ENCODE results near the gene KBTBD12. TPM values are rescaled to one million over a fixed set of nuclear protein-coding genes. Genes with fewer than 3 reads are reported as not detected.

Gene KBTBD12
- total RNA-seq, 4 donors from 2014 or later = under 0.01 to 0.87 (median 0.30) TPM; not detected in 1

DNA sequence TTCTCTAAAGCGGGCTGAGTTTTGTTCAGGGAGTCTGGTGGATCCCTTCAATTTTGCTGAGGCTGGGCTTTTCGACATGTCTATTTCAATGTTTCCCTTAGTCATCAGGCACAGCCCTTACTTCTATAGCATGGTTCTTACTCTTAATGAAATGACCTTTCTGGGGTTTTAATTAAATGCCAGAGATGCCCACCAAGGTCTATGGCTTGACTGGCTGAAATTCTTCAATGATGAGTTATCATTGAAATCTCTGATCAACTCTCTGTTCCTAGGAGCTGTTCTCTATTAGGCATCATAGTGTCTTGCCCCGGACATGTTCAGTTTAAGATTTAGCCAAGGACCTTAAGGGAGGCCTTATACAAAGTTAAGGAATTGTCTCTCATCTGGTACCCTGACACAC, 33.4 kb upstream of the KBTBD12 start:
- 96 to 98% methylated on average over 3 of the region's 3 CpGs for WGBS, 2 donors
- H3K4me1 ChIP-seq = no peaks in the 10 kb centered on the region
- no peak for DNase-seq (ENCODE audit: low spot score in 2 of 2)
- H3K27ac ChIP-seq = no peak overlapping the region
- no peak overlapping the region for H3K4me3 ChIP-seq
- no peaks in the 10 kb centered on the region for H3K9me3 ChIP-seq
- no peaks in the 10 kb centered on the region for H3K27me3 ChIP-seq
- TF ChIP-seq EP300 (IDR thresholded peaks at IDR 0.05) (no peak), POLR2A (IDR thresholded peaks at IDR 0.05) (no peak), CTCF (IDR thresholded peaks at IDR 0.05) (no peak)
- no peaks in the 10 kb centered on the region for H3K36me3 ChIP-seq

DNA sequence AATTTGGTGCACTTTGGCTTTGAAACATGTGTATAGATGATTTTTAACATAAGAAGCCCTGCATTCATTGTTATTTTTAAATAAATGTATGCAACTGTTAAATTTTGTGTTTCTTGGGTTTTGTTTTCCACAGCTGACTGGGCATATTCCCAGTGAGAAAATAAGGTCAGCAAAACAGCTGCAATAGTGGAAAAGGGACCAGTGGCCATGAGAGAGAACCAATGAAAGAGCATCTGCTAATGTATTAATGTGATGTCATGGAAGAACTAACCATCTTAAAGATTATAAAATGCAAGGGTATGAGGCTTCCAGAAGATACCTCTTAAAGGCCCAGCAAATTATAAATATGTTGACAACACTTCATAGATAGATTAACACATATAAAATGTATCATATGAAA, 31.0 kb upstream of the KBTBD12 start:
- Histone ChIP-seq H3K4me3 (no peak overlapping the region), H3K36me3 (no peaks in the 10 kb centered on the region), H3K27me3 (no peaks in the 10 kb centered on the region), H3K27ac (no peak overlapping the region), H3K9me3 (no peaks in the 10 kb centered on the region), H3K4me1 (no peaks in the 10 kb centered on the region)
- TF ChIP-seq EP300 (IDR thresholded peaks at IDR 0.05) (no peak), CTCF (IDR thresholded peaks at IDR 0.05) (no peak), POLR2A (IDR thresholded peaks at IDR 0.05) (no peak)
- no peak for DNase-seq (ENCODE audit: low spot score in 2 of 2)

DNA sequence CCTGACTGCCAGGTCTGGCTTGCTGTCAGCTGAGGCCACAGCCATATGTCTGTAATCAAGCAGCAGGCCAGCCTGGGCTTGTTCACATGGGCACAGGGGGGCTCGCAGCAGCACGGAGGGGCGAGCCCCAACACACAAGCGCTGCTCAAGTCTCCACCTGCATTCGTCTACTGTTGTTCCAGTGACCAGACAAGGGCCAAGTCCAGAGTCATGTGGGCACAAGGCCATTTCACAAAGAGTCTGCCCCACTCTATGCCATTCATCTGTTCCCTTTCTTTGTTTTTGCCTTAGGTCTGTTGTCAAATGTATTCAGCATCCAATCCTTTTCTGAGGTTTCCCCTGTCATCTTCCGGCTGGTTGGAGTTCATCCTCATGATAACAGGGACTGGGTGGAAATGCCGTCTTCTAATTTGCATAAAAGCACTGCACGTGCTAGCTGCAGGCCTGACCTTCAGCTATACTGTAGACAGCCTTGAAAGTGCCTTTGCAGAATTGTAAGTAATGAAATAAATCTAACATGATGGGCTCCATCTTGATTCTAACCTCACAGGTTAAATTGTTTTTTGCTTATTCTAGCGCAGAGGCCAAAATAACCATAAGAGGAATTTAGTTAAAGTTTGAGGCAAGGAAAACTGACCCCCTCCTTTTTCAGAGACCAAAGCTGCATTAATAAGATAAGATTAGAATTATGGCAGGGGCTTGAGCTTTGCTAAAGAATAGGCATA, 28.6 kb upstream of the KBTBD12 start:
- 81 to 88% methylated on average over 8 to 9 of the region's 9 CpGs for WGBS, 2 donors
- no peaks in the 10 kb centered on the region for H3K27me3 ChIP-seq
- TF ChIP-seq CTCF (IDR thresholded peaks at IDR 0.05) (no peak), POLR2A (IDR thresholded peaks at IDR 0.05) (no peak), EP300 (IDR thresholded peaks at IDR 0.05) (no peak)

DNA sequence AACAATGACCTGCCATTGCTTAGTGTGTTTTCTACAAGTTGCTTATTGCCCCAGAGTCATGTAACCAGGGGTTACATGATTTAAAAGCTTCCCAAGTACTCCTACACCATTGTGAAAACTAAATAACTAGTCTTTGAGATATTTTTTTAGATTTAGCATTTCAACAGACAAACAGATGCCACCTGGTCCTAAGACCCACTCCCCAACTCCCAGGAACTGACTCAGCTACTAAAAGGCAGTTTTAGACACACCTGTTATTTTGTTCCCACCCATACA, 28.1 kb upstream of the KBTBD12 start:
- H3K4me3 ChIP-seq = no peak overlapping the region
- DNase-seq (ENCODE audit: low spot score in 2 of 2) = no peak
- no peaks in the 10 kb centered on the region for H3K27me3 ChIP-seq
- TF ChIP-seq EP300 (IDR thresholded peaks at IDR 0.05) (no peak), CTCF (IDR thresholded peaks at IDR 0.05) (no peak), POLR2A (IDR thresholded peaks at IDR 0.05) (no peak)
- H3K36me3 ChIP-seq = no peaks in the 10 kb centered on the region
- H3K4me1 ChIP-seq = no peaks in the 10 kb centered on the region
- H3K9me3 ChIP-seq = peaks cover 0 to 14% (median 0%) of the 10 kb centered on the region in 4 donors
- no peak overlapping the region for H3K27ac ChIP-seq

More for the DNA sequence above, 28.6 kb upstream of the KBTBD12 start:
- Histone ChIP-seq H3K36me3 (no peaks in the 10 kb centered on the region), H3K4me3 (no peak overlapping the region), H3K27ac (no peak overlapping the region), H3K4me1 (no peaks in the 10 kb centered on the region), H3K9me3 (peaks cover 0 to 12% (median 0%) of the 10 kb centered on the region in 4 donors)
- no peak for DNase-seq (ENCODE audit: low spot score in 2 of 2)

GRCh38 chr3:127887321-127887720, 27.7 kb upstream of the KBTBD12 start:
- H3K4me3 ChIP-seq = no peak overlapping the region
- no peaks in the 10 kb centered on the region for H3K36me3 ChIP-seq
- H3K27me3 ChIP-seq = no peaks in the 10 kb centered on the region
- no peak overlapping the region for H3K27ac ChIP-seq
- H3K4me1 ChIP-seq = no peaks in the 10 kb centered on the region
- peaks cover 0 to 14% (median 0%) of the 10 kb centered on the region in 4 donors for H3K9me3 ChIP-seq
- 79 to 80% methylated on average over 4 of the region's 4 CpGs for WGBS, 2 donors
- no peak for DNase-seq (ENCODE audit: low spot score in 2 of 2)
- no peak for TF ChIP-seq EP300 (IDR thresholded peaks at IDR 0.05)
- no peak for TF ChIP-seq POLR2A (IDR thresholded peaks at IDR 0.05)
- no peak for TF ChIP-seq CTCF (IDR thresholded peaks at IDR 0.05)

Data from tibial nerve (tissue), 4 donors.